HG03571 (cell line): ENCODE measurements around the gene BABAM2.
"Not testable (repeated sequence)": the region's sequence is repeated elsewhere in the genome, so short reads cannot be mapped to it uniquely, and the experiment has no call there.

ENCODE experiments used
- ATAC-seq: cut with Tn5 transposase; IDR thresholded peaks from one replicate; pipeline ENCODE4 v1.9.1; 2021; ENCODE audit not compliant: unreplicated experiment

BABAM2 gene

DNA sequence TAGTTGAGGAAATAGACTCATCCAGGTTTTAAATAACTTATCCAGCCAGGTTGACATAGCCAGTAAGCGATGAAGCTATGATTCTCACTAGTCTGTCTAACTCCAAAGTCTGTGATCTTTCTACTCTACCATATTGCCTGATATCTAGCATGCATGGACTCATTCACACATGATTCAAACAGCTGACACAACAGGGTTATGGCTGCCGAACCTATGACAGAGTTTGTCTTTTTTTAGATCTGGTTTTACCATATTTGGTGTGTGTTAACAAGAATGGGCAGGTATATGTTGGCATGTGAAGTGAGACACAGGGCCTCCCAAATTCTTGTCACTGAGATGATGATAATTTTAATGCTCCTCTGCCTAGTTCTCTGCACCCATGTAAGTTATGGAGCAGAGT, 210.6 kb downstream of the BABAM2 start:
- no peak for ATAC-seq

DNA sequence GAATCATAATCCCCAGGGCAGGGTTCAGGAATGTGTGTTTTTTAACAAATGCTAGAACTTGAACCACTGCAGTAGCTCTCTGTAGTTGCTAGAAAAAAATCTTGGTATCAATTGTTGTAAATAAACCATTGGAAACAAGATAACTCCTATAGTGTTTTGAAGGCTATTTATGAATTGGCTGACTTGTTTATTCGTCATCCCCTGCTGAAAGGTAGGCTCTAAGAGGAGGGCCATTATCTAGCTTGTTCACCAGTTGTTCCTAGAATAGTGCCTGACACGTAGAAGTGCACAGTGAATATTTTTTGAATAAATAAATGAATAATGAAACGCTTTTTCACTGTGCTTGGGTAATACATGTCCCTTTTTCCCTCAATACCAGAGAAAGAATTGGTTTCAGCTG, 211.4 kb downstream of the BABAM2 start:
- ATAC-seq, result no peak

DNA sequence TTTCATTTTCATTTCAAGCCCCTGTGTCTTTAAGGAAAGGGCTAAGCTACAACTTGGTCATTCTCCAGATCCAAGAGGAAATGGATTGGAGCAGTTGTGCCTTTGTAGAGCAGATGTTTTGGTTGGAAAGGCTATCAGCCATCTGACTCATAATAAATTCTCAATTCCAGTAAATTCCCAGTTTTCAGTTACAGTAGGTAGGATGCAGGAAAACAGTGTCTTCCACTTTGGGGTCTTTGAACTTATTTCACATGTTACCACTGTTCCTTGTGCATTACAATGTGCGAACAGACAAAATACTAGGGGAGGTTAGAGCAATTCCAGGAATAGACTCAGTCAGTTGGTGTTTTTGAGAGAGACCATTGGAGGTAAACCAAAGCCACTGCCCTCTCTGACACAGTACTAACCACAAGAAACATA, 211.9 kb downstream of the BABAM2 start:
- no peak for ATAC-seq

GRCh38 chr2:28103611-28104010, 213.1 kb downstream of the BABAM2 start:
- ATAC-seq, result no peak

- no peak for ATAC-seq
Observed at GRCh38 chr2:28108143-28108542, 217.6 kb downstream of the BABAM2 start.

- ATAC-seq, result not testable (repeated sequence)
Observed at GRCh38 chr2:28113771-28114170, 223.2 kb downstream of the BABAM2 start.

GRCh38 chr2:28117104-28117596, 226.6 kb downstream of the BABAM2 start:
- ATAC-seq, result no peak

GRCh38 chr2:28119631-28120030, 229.1 kb downstream of the BABAM2 start:
- ATAC-seq, result no peak

GRCh38 chr2:28128281-28128950, 237.9 kb downstream of the BABAM2 start:
- ATAC-seq, result no peak

- no peak for ATAC-seq
Observed at GRCh38 chr2:28129955-28130695, 239.6 kb downstream of the BABAM2 start.

GRCh38 chr2:28133778-28134177, 243.2 kb downstream of the BABAM2 start:
- ATAC-seq, result no peak

DNA sequence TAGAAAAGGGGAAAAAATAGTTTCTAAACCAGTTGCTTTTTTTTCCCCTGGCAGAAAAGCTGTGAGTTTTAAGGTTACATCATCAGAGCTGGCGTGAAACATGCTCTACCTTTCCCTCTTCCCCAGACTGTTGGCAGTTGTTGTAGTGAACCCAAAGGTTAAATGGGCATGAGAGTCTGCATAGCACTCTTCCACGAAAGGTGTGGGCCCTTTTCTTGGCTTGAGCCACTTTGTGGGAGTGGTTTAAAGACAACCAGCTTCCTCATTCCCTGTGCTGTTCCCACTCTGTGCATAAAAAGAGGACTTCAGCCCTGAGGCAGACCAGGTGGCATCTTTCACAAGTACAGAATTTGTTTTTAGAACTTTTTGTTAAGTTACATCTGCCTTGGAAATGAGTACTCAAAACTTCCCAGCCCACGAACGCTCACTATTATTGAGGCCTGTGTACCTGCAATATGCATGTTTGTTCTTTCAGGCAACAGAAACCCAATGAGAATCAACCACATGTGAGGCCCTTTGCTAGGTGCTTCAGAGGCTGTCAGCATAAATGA, 243.8 kb downstream of the BABAM2 start:
- no peak for ATAC-seq

DNA sequence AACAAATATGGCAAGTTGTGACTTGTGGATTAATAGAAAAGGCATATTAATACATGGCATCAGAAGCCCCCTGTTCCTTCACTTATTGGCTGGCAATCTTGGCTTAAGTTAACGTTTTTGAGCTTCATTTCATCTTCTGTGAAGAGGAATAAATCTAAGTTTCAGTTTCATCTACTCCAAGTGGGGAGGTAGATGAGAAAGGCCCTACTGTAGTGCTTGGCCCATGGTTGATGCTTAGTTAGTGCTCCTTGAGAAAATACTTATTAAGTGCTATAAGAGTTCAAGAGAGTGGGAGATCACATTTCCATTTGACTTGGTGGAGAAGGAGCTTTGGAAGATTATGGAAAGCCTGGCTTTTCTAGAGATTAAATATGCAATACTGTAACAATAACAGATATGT, 244.3 kb downstream of the BABAM2 start:
- ATAC-seq, result no peak

- no peak for ATAC-seq
Observed at GRCh38 chr2:28135324-28135723, 244.8 kb downstream of the BABAM2 start.

DNA sequence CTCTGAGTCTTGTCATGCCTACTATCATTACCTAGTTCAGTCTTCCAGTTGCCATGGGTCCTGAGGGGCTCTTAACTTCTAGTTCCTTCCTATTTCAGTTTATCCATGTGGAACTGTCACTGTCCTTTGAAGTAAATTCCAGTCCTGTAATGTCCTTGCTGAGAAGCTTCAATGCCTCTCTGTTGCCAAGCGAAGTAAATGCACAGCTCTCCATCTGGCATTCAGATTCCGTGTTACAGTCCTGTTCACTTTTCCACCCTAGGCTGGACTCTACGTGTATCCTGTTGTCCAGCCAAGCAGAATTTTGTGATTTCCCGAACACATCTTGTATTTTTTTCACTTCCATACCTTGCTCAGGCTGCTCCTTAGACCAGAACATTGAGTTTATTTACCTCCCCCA, 245.3 kb downstream of the BABAM2 start:
- ATAC-seq, result no peak

GRCh38 chr2:28136556-28136955, 246.0 kb downstream of the BABAM2 start:
- ATAC-seq, result no peak

GRCh38 chr2:28137221-28137620, 246.7 kb downstream of the BABAM2 start:
- no peak for ATAC-seq

DNA sequence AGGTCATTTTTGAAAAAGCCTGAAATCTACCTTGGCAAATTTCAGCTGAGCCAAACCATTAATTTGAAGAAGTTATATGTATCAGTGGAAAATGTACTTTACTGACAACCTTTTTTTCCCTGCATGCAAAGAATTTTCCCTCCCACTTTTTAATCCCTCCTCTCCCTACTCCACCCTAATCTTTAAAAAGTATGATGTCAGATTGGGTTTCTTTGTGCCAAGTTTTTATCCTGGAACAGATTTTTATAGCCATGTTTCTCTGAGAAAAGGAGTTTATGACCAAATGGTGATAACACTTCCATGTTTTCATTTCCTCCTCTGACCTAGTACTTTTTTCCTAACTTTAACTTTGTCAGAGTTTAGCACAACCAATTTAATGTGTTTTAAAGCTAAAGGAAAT, 251.9 kb downstream of the BABAM2 start:
- ATAC-seq, result no peak

GRCh38 chr2:28148000-28148399, 257.5 kb downstream of the BABAM2 start:
- ATAC-seq, result no peak

GRCh38 chr2:28148566-28148965, 258.0 kb downstream of the BABAM2 start:
- ATAC-seq, result no peak

GRCh38 chr2:28150236-28150915, 259.8 kb downstream of the BABAM2 start:
- ATAC-seq, result no peak

GRCh38 chr2:28150994-28151393, 260.5 kb downstream of the BABAM2 start:
- no peak for ATAC-seq
